NCI-H2196 (cell line): ENCODE data around the gene RPL19.

Experiments used
- DNase-seq: peaks from one replicate; lab custom pipeline; 2025; ENCODE audit not compliant: unreplicated experiment; lab: John Stamatoyannopoulos, UW

RPL19 gene

DNA sequence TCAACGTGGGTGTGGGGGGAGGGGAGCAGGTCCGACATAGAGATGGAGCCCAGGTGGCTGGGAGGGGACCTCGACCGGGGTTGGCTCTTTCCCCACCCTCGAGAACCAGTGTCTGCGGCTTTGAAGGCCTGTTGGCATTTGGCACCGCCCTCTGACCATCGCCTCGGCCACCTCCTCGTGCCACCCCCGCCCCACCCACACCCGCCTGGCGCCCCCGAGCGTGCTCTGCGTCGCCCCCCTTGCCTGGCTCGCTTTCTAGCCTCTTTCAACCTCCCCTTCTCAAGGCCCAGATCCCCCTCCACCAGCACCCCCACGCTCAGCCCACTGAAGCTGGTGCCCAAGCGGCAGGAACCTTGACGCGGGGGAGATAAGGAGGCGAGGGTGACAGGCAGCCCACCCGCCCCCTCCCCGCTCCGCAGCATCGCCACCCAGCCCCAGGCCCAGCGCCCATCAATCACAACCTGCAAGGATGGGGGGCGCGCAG lies 3.2 kb upstream of the RPL19 start:
- peak; percentile 21 for DNase-seq

DNA sequence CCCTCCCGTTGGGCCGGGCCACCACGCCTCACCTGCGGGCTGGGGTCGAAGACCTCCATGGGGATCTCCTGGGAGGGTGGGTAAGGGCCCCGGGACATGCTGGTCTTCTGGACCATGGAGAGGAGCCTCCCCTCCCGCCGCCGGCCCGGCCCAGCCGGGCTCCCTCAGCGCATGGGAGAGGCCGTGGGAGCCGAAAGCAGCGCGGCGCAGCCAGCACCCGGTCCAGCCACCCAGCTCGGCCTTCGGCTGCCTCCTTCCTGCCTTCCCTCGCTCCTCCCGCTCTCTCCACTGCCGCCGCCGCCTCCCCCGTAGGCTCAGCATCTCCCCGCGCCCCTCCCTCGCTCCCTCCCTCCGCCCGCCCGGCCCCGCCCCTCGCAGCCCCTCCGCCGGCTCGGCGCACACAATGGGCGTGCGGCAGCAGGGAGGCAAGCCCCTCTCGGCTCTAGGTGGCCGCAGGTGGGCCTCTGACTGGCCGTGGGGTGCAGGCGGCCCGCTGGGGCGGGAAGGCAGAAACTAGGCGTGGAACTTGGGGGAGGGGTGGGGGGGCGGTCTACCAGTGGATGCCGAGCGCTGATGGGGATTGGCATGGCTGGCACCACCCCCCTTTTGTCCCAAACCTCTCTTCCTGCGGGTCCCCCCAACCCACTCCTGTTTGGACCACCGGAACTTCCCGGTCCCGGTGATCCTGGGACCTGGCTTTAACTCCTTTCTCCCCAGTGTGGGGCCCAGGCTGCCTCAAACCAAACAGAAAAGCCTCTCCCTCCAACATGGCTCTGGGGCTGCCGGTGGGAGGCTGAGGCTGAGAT lies 2.5 kb upstream of the RPL19 start, which contains the start of gene CACNB1:
CACNB1 (minus strand) TSS at position 290 of the 806 bp plus-strand sequence; CDS start at position 116, 174 bp downstream.
- peak; percentile 38 for DNase-seq

- no peak for DNase-seq
Measured at GRCh38 chr17:39198186-39198566, 1.9 kb upstream of the RPL19 start.

DNA sequence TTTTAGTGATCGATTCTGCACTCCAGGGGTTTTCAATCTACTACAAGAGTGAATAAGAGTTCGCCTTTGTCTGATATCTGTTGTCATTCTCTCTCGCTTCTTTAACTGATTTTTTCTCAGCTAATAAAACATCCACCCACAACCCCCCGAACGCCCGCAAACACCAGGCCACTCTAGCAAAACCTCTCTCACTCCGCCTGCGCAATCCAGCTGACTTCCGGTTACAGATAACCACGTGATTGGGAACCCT lies 338 bp upstream of the RPL19 start:
- DNase-seq, result peak; percentile 75

- no peak for DNase-seq
Measured at GRCh38 chr17:39200957-39201510, 951 bp downstream of the RPL19 start.

DNA sequence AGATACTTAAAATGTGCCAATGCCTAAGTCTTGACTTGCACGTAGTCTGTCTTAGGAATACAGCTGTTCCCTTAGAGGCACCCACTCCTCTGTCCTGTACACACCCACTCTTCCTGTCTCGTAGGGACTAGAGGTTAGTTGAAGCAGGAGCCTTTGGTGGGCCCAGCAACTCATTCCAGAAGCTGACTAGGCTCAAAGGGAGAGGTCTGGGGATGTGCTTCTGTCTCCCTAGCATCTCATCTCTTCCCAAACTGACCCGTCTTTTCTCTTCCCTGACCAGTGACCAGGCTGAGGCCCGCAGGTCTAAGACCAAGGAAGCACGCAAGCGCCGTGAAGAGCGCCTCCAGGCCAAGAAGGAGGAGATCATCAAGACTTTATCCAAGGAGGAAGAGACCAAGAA lies 4.2 kb downstream of the RPL19 start:
- no peak for DNase-seq

GRCh38 chr17:39205112-39205526 lies 5.0 kb downstream of the RPL19 start:
- no peak for DNase-seq

DNA sequence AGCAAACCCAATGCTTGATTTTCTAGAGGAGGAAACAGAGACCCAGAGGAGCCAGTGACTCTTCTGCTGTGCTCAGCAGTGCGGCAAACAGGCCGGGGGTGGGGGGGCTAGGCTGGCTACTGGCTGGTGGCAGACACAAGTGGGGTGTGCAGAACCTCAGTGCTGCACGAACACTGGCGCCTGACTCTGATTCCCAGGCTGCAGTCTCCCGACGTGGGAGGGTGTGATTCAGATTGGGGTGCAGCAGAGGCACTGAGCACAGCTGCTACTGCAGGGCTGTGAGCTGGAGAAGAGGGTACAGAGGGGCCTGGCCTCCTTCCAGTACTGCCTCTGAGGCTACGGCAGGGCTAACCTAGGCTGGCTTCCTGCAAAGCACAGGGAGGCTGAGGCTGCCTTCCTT lies 8.1 kb downstream of the RPL19 start:
- no peak for DNase-seq

DNA sequence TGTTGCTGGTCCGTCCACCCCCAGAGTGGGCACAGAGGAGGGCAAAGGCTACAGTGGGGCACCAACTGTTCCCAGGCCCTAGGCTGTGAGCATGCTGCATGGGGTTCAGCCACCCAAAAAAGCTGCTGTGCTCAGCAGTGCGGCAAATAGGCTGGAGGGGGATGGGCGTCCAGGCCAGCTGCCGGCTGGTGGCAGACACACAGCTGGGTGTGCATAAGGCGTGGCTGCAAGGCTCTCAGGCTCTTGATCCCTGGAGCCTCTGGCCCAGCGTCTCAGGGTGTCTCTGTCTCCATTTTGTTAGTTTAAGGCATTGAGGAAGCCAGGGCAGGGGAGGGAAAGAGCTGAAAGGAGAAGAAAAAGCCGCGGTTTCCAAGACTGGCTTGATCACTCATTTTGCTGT lies 8.8 kb downstream of the RPL19 start:
- DNase-seq, result peak; percentile 5

DNA sequence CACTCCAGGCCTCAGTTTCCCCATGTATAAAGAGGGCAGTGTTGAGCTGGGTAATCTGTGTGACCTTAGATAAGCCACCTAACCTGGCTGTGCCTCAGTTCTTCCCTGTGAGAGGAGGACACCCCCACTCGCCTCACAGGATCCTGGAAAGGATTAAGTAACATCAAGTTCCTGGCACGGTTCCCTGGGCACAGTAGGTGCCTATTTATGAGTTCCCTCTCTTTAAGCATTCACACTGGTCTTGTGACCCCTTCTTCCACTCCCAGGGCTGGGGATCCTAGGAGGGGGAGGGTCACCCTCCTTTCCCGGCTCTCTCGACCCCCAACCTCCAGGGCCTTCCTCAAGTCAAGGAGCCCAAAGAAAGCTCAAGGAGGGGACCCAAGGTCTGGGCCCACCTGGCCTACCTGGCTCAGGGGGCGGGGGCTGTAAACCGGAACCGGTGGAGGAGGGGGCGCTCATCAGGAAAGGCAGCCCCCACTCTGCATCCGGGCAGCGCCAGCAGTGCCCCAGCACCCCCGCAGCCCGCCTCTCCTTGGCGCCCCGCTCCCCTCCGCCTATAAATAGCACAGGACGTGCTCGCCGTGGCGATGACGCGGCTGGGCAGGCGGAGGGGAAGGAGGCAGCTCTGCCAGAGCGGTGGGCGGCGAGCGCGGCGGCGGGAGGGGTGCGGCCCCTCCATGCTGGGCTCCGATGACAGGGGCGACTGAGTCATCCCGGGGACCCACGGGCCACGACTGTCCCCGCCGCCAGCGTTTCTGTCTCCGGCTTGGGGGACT lies 9.4 kb downstream of the RPL19 start:
- no peak for DNase-seq

DNA sequence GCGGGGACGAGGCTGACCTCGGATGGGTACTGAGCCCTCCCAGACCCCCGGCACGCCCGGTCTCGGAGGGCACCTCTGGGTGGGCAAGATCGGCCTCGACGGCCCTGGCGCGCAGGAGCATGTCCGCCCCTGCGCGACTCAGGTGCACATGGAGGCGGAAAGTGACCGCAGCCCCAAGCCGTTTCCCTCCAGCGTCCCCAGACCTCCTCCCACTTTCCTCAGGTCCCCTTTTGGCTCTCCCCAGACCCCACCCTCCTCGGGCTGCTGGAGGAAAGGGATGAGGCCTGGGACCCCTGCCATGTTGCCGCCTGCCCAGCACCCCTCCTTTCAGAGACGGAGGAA lies 10.0 kb downstream of the RPL19 start:
- no peak for DNase-seq

DNA sequence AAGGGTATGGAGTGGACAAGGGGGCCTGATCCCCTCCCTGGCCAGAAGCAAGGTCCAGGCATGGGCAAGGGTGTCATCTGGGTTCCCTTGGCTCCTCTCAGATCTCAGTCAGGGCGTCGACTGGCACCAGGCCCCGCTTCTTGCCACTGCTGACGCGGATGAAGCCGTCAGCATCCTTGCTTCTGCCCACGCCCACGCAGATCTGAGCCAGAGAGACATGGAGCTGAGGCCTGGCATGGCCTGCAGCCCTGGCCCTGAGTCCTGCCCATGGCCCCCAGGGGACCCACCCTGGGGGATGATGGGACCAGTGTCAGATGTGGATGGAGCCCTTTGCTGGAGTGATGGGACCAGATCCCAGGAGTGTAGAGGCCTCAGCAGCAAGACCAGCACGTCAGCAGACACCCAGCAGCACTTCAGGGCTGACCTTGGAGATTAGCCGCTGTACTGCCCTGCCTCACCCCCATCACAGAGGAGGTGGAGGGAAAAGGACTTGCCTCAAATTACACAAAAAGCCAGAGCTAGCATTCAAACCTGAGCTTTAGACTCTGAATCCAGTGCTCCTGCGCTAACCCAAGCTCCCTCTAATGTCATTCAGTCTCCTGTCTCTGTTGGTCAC lies 12.2 kb downstream of the RPL19 start:
- DNase-seq, result no peak

DNA sequence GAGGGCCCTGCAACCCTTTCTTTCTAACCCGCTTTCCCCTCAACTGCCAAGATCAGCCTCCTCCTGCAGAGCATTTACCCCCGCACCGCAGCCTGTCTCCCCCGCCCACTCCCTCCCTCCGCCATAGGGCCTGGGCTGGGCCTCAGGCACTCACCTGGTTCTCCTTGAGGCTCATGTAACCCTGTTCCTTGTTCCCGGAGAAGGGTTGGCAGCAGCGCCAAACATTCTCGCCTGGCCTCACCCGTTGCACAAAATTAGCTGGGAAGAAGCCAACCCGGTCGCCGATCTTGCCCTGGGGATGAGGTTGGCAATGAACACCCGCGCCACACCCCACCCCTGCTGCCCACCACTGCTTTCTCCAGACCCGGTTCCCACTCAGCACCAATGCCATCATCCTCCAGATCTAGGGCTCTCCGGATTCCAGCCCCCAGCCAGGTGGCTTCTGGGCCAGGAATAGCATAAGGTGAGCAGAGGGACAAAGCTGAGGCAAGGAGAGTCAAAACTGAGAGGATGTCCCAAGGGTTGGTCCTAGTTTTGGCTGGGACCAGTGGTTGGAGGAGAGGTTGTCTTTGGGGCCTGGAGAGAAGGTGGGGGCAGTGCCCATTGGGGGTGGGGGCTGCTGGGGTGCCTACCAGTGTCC lies 12.9 kb downstream of the RPL19 start:
- DNase-seq, result peak; percentile 50

GRCh38 chr17:39213852-39214251 lies 13.8 kb downstream of the RPL19 start:
- DNase-seq, result no peak

- DNase-seq, result no peak
Measured at GRCh38 chr17:39217734-39218369, 17.8 kb downstream of the RPL19 start.

DNA sequence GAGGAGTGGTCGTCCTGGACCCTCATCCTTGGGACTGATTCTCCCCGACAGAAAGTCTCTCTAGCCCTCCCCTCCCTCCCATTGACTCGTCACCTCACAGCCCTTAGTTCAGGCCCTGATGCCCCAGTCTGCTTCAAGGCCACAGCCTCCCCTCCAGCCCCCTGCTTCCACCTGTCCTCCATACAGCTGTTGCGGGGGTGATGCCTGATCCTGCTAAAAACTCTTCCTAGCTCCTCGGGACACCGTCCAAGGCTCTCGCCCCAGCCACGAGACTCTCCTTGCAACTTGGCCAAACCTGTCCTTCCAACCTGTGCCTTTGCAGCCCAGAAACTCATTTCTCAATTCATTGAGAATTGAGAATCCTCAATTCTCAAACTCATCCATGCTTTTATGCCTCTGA lies 18.8 kb downstream of the RPL19 start:
- no peak for DNase-seq

DNA sequence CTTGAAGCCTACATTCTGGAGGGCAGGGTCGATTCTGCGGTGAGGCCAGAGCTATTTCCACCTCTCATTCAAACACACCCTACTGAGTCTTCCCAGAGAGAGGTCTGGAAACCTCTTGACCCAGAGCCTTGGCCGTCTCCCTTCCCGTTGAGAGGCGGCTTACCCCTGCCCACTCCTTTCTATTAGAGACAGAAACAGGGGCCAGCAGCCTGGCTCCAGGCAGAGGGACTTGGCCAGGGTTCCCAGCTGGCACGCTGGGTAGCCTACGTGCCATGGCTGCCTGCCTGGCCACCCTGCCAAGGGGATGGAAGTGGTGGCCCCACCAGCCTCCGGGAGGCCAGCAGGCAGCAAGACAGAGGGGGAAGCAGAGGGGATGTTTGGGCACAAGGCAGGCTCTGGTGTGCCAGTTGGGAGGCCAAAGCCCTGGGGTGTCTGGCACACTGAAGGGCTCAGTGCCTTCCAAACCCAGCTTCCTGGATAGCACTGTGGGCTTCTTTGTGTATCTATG lies 19.6 kb downstream of the RPL19 start:
- no peak for DNase-seq

DNA sequence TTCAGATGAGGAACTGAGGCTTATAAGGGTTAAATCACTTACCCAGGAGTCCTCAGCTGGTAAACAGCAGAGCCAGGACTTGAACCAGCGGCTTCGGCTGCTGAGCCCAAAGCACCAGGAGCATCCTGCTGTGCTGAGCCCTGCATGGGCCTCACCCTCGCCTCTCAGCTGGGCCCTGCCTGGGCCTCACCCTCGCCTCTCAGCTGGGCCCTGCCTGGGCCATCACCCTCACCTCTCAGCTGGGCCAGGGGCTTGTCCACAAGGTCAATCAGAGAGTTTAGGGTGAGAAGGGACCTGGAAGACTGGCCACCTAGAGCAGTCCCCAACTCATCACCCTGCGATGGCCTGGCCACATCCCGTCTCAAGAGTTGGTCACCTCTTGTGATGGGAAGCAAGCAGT lies 21.5 kb downstream of the RPL19 start:
- DNase-seq, result no peak

DNA sequence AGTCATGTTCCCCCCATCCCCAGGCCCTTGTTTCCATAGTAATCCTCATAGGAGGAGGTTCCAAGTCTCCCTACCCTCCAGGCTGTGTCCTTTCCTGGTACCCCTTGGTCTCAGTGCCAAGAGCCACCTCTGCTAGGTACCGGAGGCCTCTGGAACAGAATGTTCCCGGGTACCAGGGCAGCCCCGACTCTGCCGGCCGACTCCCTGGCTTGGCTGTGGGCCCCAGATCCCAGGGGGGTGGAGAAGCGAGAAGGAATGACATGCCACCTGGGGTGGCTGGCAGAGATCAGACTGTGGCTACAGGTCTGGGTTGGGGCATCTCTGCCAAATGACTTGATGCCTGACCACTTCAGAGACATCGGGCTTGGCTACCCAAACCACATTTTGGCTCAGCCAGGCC lies 22.1 kb downstream of the RPL19 start:
- DNase-seq, result no peak
